OCI-M2 (cell line): ENCODE results near the gene RNASEH2C.
"Not testable (repeated sequence)": the region's sequence is repeated elsewhere in the genome, so short reads cannot be mapped to it uniquely, and the experiment has no call there.

Experiments
- DNase-seq: peaks from one replicate; lab custom pipeline; 2025; ENCODE audit not compliant: unreplicated experiment; lab: John Stamatoyannopoulos, UW

RNASEH2C gene

DNA sequence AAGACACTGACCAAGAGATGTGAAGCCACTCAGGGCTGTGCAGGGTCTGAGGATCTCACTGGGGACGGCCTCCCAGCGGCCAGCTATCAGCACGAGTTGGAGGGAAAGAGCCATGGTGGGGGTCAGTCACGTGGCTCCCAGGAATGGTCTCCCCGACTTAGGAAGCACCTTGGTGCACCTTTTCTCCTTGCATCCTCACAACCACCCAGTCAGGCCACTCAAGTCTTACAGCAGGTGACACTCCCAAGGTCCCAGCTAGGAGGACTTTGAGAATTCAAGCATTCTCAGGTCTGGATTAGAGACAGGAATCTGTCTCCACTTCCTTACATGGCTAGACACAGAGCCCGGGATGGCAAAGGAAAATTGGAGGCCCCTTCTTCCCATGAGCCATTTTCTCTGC is 2.7 kb downstream of the RNASEH2C start:
- no peak for DNase-seq

GRCh38 chr11:65716774-65717405 is 3.7 kb downstream of the RNASEH2C start:
- DNase-seq: no peak

DNA sequence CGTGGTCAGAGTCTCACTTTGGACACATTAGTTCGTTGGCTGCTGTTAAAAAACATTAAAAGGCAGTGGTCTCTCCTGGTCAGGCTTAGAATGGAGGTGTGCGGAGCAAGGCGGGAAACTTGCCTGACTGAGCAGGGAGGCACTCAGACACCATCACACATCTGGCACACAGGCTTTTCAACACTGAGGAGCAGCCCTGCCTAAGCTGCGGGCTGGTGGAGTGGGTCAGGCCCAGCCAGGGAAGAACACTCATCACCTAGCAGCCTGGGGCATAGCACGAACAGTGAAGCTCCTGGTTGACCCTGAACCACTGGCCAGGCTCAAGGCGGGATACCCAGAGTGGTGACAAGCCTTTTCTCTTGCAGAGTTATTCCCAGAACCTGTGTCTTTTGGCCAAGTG is 4.3 kb downstream of the RNASEH2C start:
- no peak for DNase-seq

GRCh38 chr11:65714433-65714832 is 6.2 kb downstream of the RNASEH2C start:
- no peak for DNase-seq

GRCh38 chr11:65713212-65713969 is 7.2 kb downstream of the RNASEH2C start:
- no peak for DNase-seq

- DNase-seq: no peak
Observed at GRCh38 chr11:65712633-65713076, 7.9 kb downstream of the RNASEH2C start.

- peak; percentile 72 for DNase-seq
Observed at GRCh38 chr11:65711785-65712632, 8.6 kb downstream of the RNASEH2C start, which contains the start of gene KAT5. Gene KAT5, plus strand, starts transcription at chr11:65712252. Its CDS starts 16 bp downstream, at chr11:65712268.

DNA sequence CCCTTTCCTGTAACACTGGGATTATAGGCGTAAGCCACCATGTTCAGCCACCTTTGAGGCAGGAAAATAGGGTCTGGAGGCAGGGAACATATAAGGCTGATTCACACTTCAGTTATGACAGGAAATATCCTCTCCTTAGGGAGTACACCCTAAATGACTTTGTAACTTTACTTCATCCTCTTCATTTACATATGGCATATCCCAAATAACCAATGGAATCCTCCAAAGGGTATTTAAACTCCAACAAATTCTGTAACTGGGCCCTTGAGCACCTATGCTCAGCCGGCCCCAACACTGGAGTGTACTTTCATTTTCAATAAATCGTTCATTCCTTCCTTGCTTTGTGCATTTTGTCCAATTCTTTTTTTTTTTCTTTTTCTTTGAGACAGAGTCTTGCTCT is 10.2 kb downstream of the RNASEH2C start:
- DNase-seq: no peak

DNA sequence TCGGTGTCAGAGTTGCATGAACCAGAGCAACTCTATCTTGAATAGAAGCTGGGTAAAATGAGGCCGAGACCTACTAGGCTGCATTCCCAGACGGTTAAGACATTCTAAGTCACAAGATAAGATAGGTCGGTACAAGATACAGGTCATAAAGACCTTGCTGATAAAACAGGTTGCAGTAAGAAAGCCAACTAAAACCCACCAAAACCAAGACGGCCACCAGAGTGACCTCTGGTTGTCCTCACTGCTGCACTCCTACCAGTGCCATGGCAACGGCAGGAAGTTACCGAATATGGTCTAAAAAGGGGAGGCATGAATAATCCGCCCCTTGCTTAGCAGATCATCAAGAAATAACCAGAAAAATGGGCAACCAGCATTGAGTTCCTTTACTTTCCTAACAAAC is 10.9 kb downstream of the RNASEH2C start:
- no peak for DNase-seq

DNA sequence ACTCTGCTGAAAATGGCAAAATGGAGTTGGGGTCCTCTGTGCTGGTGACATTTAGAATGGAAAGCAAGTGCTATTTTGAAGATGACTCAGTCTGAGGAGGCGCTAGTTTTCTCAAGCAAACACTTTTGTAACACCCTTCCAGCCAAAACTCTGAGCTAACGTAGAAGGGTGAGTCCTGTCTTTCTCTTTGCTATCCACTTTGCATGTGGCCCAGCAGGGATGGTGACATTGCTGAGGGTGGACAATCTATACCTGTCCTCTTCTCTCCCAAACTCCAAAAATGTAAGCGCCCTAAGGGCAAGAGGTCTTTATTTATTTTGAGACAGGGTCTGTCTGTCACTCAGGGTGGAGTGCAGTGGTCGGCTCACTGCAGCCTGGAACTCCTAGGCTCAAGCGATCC is 12.1 kb downstream of the RNASEH2C start:
- no peak for DNase-seq

- DNase-seq: not testable (repeated sequence)
Observed at GRCh38 chr11:65707002-65707401, 13.6 kb downstream of the RNASEH2C start.

DNA sequence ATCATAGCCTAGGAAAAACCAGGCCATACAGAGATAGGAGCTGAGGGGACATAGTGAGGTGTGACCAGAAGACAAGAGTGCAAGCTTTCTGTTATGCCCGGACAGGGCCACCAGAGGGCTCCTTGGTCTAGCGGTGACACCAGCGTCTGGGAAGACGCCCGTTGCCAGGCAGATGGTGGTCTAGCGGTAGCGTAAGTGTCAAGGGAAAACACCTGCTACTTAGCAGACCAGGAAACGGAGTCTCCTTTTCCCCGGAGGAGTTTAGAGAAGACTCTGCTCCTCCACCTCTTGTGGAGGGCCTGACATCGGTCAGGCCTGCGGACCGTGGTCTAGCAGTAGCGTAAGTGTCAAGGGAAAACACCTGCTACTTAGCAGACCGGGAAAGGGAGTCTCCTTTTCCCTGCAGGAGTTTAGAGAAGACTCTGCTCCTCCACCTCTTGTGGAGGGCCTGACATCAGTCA is 14.3 kb downstream of the RNASEH2C start:
- not testable (repeated sequence) for DNase-seq

- no peak for DNase-seq
Observed at GRCh38 chr11:65703846-65704245, 16.8 kb downstream of the RNASEH2C start.

DNA sequence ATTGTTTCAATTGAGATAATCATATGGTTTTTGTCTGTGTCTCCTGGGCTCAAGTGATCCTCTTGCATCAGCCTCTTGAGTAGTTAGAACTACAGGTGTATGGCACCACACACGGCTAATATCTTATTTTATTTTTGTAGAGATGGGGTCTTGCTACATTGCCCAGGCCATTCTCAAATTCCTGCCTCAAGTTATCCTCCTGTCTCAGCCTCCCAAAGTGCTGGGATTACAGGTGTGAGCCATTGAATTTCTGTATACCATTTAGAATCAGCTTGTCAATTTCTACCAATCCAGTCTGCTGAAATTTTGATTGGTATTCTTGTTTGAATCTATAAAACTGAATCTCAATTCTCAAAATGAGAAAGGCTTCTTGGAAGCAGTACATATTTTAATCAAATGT is 18.9 kb downstream of the RNASEH2C start:
- no peak for DNase-seq

GRCh38 chr11:65700399-65700798 is 20.2 kb downstream of the RNASEH2C start:
- DNase-seq: no peak

GRCh38 chr11:65699306-65699705 is 21.3 kb downstream of the RNASEH2C start:
- no peak for DNase-seq

DNA sequence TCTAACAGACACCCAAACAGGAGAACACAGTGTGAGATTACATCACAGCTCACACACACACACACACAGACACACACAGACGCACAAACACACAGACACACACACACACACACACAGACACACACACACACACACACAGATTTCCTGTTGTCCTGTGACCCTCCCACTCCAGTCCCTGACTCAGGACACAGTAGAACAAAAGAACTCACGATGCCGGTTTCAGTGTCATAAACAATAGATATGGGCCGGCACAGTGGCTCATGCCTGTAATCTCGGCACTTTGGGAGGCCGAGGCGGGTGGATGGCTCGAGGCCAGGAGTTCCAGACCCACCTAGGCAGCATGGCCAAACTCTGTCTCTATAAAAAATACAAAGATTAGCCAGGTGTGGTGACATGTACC is 22.4 kb downstream of the RNASEH2C start:
- no peak for DNase-seq

DNA sequence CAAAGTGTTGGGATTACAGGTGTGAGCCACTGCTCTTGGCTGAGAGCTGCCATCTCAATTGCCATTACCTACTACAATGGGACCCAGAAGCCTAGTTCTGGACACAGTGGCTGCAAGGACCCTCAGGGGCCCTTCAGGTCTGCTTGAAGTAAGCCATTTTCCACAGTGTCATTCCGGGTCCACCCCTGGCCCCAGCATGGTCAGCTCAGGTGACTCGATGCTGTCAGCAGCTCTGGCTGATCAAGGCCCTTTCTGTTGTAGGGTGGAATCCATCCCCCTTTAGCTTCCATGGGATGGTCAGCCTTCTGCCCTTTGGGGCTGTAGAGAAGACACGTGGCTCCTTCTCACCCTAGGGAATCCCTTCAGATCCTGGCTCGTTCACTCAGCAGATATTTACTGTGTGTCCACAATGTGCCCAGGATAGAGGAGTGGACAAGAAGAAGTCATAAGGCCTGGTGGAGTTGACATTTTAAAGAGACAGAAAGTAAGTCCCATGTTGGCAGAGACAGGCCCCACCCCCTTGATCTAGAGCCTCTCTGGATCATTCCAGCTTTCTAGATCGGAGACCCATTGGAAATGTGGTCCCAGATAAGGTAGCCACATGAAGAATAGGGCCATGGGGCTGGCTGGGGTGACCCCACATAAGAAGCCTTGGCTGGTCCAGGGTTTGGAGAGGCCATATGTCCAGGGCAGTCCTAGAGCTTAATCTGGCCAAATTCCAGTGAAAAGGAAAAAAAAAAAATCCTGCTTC is 23.6 kb downstream of the RNASEH2C start:
- DNase-seq: no peak

DNA sequence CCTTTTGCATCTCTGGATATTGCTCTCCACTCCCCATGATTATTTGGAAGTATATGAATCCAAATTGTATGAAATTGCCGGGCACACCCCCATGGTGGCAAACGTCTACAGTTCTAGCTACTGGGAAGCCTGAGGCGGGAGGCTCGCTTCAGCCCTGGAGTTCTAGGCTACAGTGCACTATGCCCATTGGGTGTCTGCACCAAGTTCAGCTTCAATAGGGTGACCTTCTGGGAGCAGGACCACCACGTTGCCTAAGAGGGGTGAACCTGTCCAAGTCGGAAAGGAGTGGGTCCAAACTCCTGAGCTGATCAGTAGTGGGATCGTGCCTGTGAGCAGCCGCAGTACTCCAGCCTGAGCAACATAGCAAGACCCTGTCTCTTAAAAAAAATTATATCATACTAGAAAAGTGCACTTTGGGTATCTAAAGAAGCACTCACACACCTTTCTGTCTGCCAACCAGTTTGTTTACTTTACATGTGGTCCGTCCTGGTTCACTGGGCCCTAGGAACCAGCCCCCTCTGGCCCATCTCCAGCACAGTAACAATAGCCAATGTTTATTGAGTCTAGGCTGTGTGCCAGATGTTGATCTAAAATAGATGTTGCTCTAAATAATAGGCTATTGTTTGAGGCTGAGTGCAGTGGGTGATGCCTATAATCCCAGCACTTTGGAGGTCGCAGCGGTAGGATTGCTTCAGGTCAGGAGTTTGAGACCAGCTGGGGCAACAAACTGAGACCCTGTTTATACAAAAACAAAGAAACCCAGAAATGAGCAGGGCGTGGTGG is 24.9 kb downstream of the RNASEH2C start:
- no peak for DNase-seq

- no peak for DNase-seq
Observed at GRCh38 chr11:65692367-65692766, 28.2 kb downstream of the RNASEH2C start.
